Mesothelial cell of epicardium (in vitro differentiated cells): ENCODE measurements around the gene PSMB9. TPM values are rescaled to one million over a fixed set of nuclear protein-coding genes. Genes with fewer than 3 reads are reported as not detected.

Experiments
- DNase-seq, 2 experiments: peaks; one replicate each; pipeline ENCODE4 v3.0.0; 2021; ENCODE audit warnings: low spot score in 2 of 2; ENCODE audit not compliant: unreplicated experiment in 2 of 2
- H3K27ac Mint-ChIP-seq: 2 replicates; pipeline ENCODE4 v1.8.0; 2021; ENCODE audit warnings: mixed read lengths
- H3K27me3 Mint-ChIP-seq: 2 replicates; pipeline ENCODE4 v1.8.0; 2021; ENCODE audit warnings: low read depth, mixed read lengths
- H3K36me3 Mint-ChIP-seq: 2 replicates; pipeline ENCODE4 v1.8.0; 2021; ENCODE audit warnings: mixed read lengths
- H3K4me1 Mint-ChIP-seq: 2 replicates; pipeline ENCODE4 v1.8.0; 2021; ENCODE audit warnings: mixed read lengths
- H3K4me3 Mint-ChIP-seq: 2 replicates; pipeline ENCODE4 v1.8.0; 2021; ENCODE audit warnings: mild to moderate bottlenecking, moderate library complexity, mixed read lengths
- H3K9me3 Mint-ChIP-seq: 2 replicates; pipeline ENCODE4 v1.8.0; 2021; ENCODE audit warnings: mixed read lengths
- CTCF ChIP-seq: fragments of 200-600 bp; sonication (generic); IDR thresholded peaks from one replicate; pipeline ENCODE4 v1.5.0; 2021; ENCODE audit warnings: antibody characterized with exemption; ENCODE audit not compliant: unreplicated experiment
- total RNA-seq: library from RNA; stranded (reverse); gene quantifications from 3 replicates; pipeline ENCODE4 v1.2.1, GENCODE V29; 2021

The PSMB9 gene
- total RNA-seq, 1 donor from 2014 or later: not detected

GRCh38 chr6:32829495-32829894, 24.5 kb upstream of the PSMB9 start:
- Mint-ChIP-seq H3K27me3 (peaks cover 3% of the 10 kb centered on the region), H3K36me3 (peaks cover 14% of the 10 kb centered on the region), H3K27ac (no peak overlapping the region), H3K4me3 (no peak overlapping the region), H3K4me1 (peaks cover 6% of the 10 kb centered on the region), H3K9me3 (no peaks in the 10 kb centered on the region)
- no peak for TF ChIP-seq CTCF
- DNase-seq: no peak

GRCh38 chr6:32830017-32830416, 24.0 kb upstream of the PSMB9 start:
- Mint-ChIP-seq H3K27ac (no peak overlapping the region), H3K4me3 (no peak overlapping the region), H3K36me3 (peaks cover 17% of the 10 kb centered on the region), H3K4me1 (peaks cover 6% of the 10 kb centered on the region), H3K9me3 (no peaks in the 10 kb centered on the region), H3K27me3 (peaks cover 3% of the 10 kb centered on the region)
- TF ChIP-seq CTCF: no peak
- no peak for DNase-seq

GRCh38 chr6:32830936-32831335, 23.1 kb upstream of the PSMB9 start:
- Mint-ChIP-seq H3K27me3 (peaks cover 3% of the 10 kb centered on the region), H3K4me3 (no peak overlapping the region), H3K27ac (no peak overlapping the region), H3K9me3 (no peaks in the 10 kb centered on the region), H3K36me3 (peaks cover 17% of the 10 kb centered on the region), H3K4me1 (peaks cover 6% of the 10 kb centered on the region)
- DNase-seq: no peak
- TF ChIP-seq CTCF: no peak

GRCh38 chr6:32832535-32832934, 21.5 kb upstream of the PSMB9 start:
- no peak overlapping the region for H3K27ac Mint-ChIP-seq
- H3K4me3 Mint-ChIP-seq: no peak overlapping the region
- no peak for DNase-seq
- H3K27me3 Mint-ChIP-seq: no peaks in the 10 kb centered on the region
- no peak for TF ChIP-seq CTCF
- peaks cover 17% of the 10 kb centered on the region for H3K36me3 Mint-ChIP-seq
- peaks cover 10% of the 10 kb centered on the region for H3K4me1 Mint-ChIP-seq
- H3K9me3 Mint-ChIP-seq: no peaks in the 10 kb centered on the region

- no peaks in the 10 kb centered on the region for H3K9me3 Mint-ChIP-seq
- DNase-seq: no peak
- H3K27me3 Mint-ChIP-seq: no peaks in the 10 kb centered on the region
- no peak for TF ChIP-seq CTCF
- H3K27ac Mint-ChIP-seq: no peak overlapping the region
- H3K36me3 Mint-ChIP-seq: peaks cover 17% of the 10 kb centered on the region
- H3K4me3 Mint-ChIP-seq: no peak overlapping the region
- peaks cover 11% of the 10 kb centered on the region for H3K4me1 Mint-ChIP-seq
Measured at GRCh38 chr6:32833664-32834063, 20.3 kb upstream of the PSMB9 start.
